ENCODE measurements around the gene SMYD3. TPM values are rescaled to one million over a fixed set of nuclear protein-coding genes. Genes with fewer than 3 reads are reported as not detected.
"Not testable (repeated sequence)": the region's sequence is repeated elsewhere in the genome, so short reads cannot be mapped to it uniquely, and the experiment has no call there.

The SMYD3 gene
- total and polyA plus RNA-seq, 9 donors: 10.8 to 24.0 (median 13.7) TPM

DNA sequence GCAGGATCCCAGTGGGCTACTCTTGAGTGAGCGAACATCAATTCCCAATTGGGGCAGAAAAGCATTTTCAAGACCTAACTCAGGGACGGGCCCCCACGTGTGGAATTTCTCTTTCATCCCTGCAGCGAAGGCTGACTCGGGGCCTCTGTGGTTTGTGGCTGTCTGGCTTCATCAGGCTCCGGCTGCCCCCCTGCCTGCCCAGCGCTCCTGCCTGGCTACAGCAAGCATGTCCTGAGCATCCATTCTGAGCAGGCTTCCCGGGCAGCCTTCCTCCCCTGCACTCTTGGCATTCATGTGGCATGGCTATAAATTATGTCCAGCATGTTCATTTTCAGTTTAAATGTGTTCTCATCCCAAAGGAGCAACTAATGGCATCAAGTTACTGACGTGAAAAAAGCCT lies 764.2 kb downstream of the SMYD3 start:
- Histone ChIP-seq H3K36me3 (no peaks in the 10 kb centered on the region), H3K4me3 (no peak overlapping the region), H3K27ac (no peak overlapping the region), H3K4me1 (ENCODE audit: insufficient read depth) (no peaks in the 10 kb centered on the region), H3K9me3 (no peaks in the 10 kb centered on the region), H3K27me3 (no peaks in the 10 kb centered on the region)
- WGBS, 3 donors: 51 to 62% (median 54%) methylated on average over 9 of the region's 9 CpGs
- no peak for DNase-seq
- TF ChIP-seq EP300 (IDR thresholded peaks at IDR 0.05) (no peak), POLR2A (IDR thresholded peaks at IDR 0.05) (no peak)
- TF ChIP-seq, protein P1, sequence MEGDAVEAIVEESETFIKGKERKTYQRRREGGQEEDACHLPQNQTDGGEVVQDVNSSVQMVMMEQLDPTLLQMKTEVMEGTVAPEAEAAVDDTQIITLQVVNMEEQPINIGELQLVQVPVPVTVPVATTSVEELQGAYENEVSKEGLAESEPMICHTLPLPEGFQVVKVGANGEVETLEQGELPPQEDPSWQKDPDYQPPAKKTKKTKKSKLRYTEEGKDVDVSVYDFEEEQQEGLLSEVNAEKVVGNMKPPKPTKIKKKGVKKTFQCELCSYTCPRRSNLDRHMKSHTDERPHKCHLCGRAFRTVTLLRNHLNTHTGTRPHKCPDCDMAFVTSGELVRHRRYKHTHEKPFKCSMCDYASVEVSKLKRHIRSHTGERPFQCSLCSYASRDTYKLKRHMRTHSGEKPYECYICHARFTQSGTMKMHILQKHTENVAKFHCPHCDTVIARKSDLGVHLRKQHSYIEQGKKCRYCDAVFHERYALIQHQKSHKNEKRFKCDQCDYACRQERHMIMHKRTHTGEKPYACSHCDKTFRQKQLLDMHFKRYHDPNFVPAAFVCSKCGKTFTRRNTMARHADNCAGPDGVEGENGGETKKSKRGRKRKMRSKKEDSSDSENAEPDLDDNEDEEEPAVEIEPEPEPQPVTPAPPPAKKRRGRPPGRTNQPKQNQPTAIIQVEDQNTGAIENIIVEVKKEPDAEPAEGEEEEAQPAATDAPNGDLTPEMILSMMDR (IDR thresholded peaks at IDR 0.05): no peak
- intact Hi-C loops (cut with DNase I): no loop called here

DNA sequence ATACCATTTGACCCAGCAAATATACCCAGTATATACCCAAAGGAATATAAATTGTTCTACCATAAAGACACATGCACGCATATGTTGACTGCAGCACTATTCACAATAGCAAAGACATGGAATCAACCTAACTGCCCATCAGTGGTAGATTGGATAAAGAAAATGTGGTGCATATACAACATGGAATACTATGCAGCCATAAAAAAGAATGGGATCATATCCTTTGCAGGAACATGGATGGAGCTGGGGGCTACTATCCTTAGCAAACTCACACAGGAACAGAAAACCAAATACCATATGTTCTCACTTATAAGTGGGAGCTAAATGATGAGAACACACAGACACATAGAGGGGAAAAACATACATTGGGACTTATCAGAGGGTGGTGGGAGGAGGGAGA lies 766.7 kb downstream of the SMYD3 start:
- H3K36me3 ChIP-seq; H3K4me3 ChIP-seq; intact Hi-C loops (cut with DNase I); H3K4me1 ChIP-seq (ENCODE audit: insufficient read depth); H3K27me3 ChIP-seq; H3K9me3 ChIP-seq; DNase-seq; H3K27ac ChIP-seq: not testable (repeated sequence)
- 97 to 100% (median 99%) methylated on average over 1 of the region's 1 CpG for whole genome bisulfite sequencing, 3 donors

DNA sequence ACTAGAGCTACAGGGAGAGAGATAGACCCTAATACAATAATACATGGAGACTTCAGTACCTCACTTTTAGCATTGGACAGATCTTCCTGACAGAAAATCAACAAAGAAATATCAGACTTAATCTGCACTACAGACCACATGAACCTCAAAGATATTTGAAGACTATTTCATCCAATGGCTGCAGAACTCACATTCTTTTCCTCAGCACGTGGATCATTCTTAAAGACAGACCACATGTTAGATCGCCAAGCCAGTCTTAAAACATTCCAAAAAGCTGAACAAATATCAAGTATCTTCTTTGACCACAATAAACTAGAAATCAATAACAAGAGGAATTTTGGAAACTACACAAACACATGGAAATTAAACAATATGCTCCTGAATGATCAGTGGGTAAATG lies 776.3 kb downstream of the SMYD3 start:
- no peaks in the 10 kb centered on the region for H3K36me3 ChIP-seq
- no peaks in the 10 kb centered on the region for H3K9me3 ChIP-seq
- no peaks in the 10 kb centered on the region for H3K27me3 ChIP-seq
- H3K4me1 ChIP-seq (ENCODE audit: insufficient read depth): no peaks in the 10 kb centered on the region
- 87 to 89% (median 88%) methylated on average over 2 of the region's 2 CpGs for WGBS, 3 donors
- no peak for DNase-seq
- intact Hi-C loops (cut with DNase I): no loop called here
- TF ChIP-seq EP300 (IDR thresholded peaks at IDR 0.05) (no peak), POLR2A (IDR thresholded peaks at IDR 0.05) (no peak)
- TF ChIP-seq, protein P1 (IDR thresholded peaks at IDR 0.05): no peak
- no peak overlapping the region for H3K27ac ChIP-seq
- no peak overlapping the region for H3K4me3 ChIP-seq

DNA sequence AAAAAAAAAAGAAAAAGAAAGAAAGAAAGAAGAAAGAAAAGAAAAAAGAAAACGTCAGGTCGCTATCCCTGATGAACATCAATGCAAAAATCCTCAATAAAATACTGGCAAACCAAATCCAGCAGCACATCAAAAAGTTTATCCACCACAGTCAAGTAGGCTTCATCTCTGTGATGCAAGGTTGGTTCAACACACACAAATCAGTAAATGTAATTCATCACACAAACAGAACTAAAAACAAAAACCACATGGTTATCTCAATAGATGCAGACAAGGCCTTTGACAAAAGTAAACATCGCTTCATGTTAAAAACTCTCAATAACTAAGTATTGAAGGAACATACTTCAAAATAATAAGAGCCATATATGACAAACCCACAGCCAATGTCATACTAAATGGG lies 779.0 kb downstream of the SMYD3 start:
- 85 to 95% (median 93%) methylated on average over 3 of the region's 3 CpGs for WGBS, 3 donors
- H3K9me3 ChIP-seq; H3K27me3 ChIP-seq; H3K36me3 ChIP-seq; H3K27ac ChIP-seq; H3K4me1 ChIP-seq (ENCODE audit: insufficient read depth); H3K4me3 ChIP-seq; DNase-seq; intact Hi-C loops (cut with DNase I): not testable (repeated sequence)

DNA sequence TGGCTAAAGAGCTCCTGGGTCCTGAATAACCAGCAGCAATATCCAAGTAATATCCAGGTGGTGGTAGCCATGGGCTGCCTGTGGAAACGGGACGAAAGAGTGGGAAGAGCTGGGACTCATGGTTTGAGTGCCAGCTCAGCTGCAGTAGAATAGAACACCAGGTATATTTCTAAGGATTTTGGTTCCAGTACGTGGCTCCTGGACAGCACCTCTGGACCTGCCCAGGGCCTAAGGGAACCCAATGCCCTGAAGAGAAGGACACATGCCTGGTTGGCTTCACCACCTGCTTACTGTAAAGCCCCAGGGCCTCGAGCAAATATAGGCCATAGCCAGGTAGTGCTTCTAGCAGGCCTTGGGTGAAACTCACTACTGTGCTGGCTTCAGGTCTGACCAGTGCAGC lies 785.6 kb downstream of the SMYD3 start:
- H3K27me3 ChIP-seq: no peaks in the 10 kb centered on the region
- H3K4me1 ChIP-seq (ENCODE audit: insufficient read depth): no peaks in the 10 kb centered on the region
- no peak overlapping the region for H3K4me3 ChIP-seq
- H3K9me3 ChIP-seq: peaks cover 0 to 3% of the 10 kb centered on the region in 2 donors
- TF ChIP-seq EP300 (IDR thresholded peaks at IDR 0.05) (no peak), POLR2A (IDR thresholded peaks at IDR 0.05) (no peak)
- TF ChIP-seq, protein P1 (IDR thresholded peaks at IDR 0.05): no peak
- no peak for DNase-seq
- 71 to 87% (median 87%) methylated on average over 4 of the region's 4 CpGs for WGBS, 3 donors
- no peaks in the 10 kb centered on the region for H3K36me3 ChIP-seq
- intact Hi-C loops (cut with DNase I): no loop called here
- no peak overlapping the region for H3K27ac ChIP-seq

DNA sequence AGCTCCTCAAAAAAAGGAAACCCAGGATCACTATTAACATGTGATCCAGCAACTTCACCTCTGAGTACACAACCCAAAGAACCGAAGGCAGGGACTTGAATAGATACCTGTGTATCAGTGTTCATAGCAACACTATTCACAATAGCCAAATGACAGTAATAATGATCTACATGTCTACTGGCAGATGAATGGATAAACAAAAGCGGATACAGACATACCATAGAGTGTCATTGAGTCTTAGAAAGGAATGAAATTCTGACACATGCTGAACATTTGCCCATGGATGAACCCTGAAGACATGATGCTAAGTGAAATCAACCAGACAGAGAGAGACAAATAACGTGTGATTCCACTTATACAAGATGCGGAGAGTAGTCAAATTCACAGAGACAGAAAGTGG lies 788.1 kb downstream of the SMYD3 start:
- Histone ChIP-seq H3K4me1 (ENCODE audit: insufficient read depth) (no peaks in the 10 kb centered on the region), H3K4me3 (no peak overlapping the region), H3K27me3 (no peaks in the 10 kb centered on the region), H3K9me3 (peaks cover 0 to 3% of the 10 kb centered on the region in 2 donors), H3K36me3 (no peaks in the 10 kb centered on the region), H3K27ac (no peak overlapping the region)
- no peak for DNase-seq
- intact Hi-C loops (cut with DNase I): no loop called here
- TF ChIP-seq, protein P1 (IDR thresholded peaks at IDR 0.05): no peak
- no peak for TF ChIP-seq EP300 (IDR thresholded peaks at IDR 0.05)
- no peak for TF ChIP-seq POLR2A (IDR thresholded peaks at IDR 0.05)
- WGBS, 3 donors: 95 to 98% (median 97%) methylated on average over 4 of the region's 4 CpGs
